Femur (tissue), 1 donor: Measurements from ENCODE around the gene BMPER.
"Not testable (repeated sequence)": the region's sequence is repeated elsewhere in the genome, so short reads cannot be mapped to it uniquely, and the experiment has no call there.

Source experiments
- DNase-seq: peaks from one replicate; pipeline ENCODE4 v3.0.0-alpha.2; 2017

Gene BMPER

GRCh38 chr7:34145603-34146002 lies 240.3 kb downstream of the BMPER start:
- no peak for DNase-seq

GRCh38 chr7:34153656-34154270 lies 248.4 kb downstream of the BMPER start:
- DNase-seq: no peak

GRCh38 chr7:34155220-34155908 lies 250.0 kb downstream of the BMPER start:
- DNase-seq: no peak

DNA sequence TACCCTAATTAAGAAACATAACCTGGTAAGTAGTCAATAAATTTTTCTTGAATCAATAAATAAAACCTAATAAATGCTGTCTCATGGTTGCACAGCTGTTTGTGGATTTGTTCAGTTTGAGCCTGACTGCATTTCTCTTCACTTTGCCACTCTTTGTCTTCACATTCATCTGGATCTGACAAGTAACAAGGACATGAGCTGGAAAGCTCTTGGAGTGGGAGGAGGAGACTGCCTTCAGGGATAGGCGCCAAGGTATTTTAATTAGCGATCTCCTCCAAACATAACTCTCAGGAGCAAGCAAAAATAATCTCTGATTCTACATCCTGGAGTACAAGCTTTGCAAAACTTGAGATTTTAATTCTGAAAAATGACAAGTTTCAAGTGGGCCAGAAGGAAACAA lies 251.0 kb downstream of the BMPER start:
- DNase-seq: no peak

DNA sequence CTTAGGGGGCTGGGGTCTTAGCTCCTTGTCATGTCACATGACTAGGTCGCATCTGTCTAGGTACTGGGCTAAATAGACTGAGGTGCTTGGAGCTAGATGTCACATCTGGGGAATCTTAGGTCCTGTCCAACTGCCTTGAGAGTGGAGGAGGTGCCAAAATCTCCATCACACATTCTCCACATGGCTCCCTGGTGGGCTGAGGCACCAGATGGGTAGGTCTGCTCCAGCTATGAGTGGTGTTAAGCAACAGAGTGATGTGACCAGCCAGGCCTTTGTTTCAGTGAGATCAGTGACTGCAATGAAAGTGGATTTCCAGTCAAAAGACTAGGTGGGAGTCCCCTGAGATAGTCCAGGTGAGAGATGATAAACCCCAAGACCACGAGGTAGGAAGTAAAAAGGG lies 251.8 kb downstream of the BMPER start:
- no peak for DNase-seq

- DNase-seq: peak; percentile 34
Measured at GRCh38 chr7:34158368-34159153, 253.2 kb downstream of the BMPER start.

GRCh38 chr7:34160261-34160752 lies 255.0 kb downstream of the BMPER start:
- DNase-seq: no peak

GRCh38 chr7:34162027-34162565 lies 256.8 kb downstream of the BMPER start:
- no peak for DNase-seq

DNA sequence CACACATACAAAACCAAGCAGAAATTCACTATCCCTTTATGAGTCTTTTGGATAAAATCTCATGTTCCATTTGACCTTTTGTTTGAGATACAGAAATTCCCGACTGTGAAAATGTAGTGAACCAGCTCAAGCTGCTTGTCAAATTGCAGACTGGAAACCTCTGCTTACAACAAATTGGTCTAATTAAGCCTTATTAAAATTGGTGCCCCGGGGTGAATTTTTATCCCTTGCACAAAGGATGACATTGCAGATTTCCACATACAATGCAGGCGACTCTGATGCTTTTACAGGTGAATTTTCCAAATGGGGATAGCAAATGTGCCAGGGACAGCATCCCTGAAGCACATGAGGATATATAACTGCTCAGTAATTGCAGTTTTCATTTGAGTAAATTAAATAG lies 257.3 kb downstream of the BMPER start:
- DNase-seq: no peak

- DNase-seq: no peak
Measured at GRCh38 chr7:34163956-34164355, 258.6 kb downstream of the BMPER start.

DNA sequence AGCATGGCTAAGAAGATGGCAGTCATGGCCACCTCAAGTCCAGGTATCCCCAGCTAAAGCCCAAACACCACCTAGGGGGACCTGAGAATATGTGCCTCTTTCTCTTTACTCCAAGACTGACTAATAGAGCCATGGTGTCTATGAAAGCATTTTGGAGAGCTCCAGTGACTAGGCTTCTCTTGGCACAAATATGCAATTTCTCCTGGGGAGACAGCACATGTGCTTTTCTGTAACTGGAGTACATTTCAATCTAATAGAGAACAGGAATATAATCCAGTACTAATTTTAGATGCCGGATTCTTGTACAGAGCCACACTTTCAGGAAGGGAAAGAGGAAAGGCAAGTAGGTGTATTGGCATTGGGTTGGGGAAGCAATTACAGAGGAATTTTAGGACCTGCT lies 260.1 kb downstream of the BMPER start:
- no peak for DNase-seq

- DNase-seq: no peak
Measured at GRCh38 chr7:34165927-34166550, 260.7 kb downstream of the BMPER start.

GRCh38 chr7:34168013-34168412 lies 262.7 kb downstream of the BMPER start:
- no peak for DNase-seq

DNA sequence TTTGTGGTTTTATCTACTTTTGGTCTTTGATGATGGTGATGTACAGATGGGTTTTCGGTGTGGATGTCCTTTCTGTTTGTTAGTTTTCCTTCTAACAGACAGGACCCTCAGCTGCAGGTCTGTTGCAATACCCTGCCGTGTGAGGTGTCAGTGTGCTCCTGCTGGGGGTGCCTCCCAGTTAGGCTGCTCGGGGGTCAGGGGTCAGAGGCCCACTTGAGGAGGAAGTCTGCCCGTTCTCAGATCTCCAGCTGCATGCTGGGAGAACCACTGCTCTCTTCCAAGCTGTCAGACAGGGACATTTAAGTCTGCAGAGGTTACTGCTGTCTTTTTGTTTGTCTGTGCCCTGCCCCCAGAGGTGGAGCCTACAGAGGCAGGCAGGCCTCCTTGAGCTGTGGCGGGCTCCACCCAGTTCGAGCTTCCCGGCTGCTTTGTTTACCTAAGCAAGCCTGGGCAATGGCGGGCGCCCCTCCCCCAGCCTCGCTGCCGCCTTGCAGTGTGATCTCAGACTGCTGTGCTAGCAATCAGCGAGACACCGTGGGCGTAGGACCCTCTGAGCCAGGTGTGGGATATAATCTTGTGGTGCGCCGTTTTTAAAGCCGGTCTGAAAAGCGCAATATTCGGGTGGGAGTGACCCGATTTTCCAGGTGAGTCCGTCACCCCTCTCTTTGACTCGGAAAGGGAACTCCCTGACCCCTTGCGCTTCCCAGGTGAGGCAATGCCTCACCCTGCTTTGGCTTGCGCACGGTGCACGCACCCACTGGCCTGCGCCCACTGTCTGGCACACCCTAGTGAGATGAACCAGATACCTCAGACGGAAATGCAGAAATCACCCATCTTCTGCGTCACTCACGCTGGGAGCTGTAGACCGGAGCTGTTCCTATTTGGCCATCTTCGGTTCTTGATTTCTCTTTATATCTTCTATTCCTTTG lies 269.6 kb downstream of the BMPER start:
- DNase-seq: not testable (repeated sequence)

- no peak for DNase-seq
Measured at GRCh38 chr7:34175837-34176236, 270.5 kb downstream of the BMPER start.

- no peak for DNase-seq
Measured at GRCh38 chr7:34177476-34177875, 272.1 kb downstream of the BMPER start.

DNA sequence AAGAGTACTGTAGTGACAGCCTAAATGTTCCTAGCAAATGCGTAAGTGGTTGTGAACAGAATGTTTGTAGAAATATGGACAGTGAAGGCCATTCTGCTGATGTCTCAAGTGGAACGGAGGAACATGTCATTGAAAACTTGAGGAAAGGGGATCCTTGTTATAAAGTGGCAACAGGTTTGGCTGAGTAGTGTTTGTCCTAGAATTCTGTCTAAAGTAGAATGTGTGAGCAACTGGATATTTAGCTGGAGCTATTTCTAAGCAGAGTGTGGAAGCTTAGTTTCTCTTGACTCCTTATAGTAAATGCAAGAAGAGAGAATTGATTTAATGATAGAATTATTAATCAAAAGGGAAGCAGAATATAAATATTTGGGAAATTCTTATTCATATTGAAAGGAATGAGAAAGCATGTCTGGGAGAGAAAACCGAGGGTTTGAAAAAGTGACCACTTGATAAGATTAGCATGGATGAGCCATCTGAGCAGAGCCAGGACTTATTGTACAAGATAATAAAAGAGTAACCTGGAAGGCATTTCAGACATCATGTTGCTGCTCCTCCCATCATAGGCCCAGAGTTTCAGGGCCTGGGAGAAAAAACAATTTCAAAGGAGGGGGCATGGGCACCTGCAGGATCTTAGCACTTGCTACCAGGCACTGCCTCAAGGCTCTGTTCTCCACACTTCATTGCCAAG lies 276.1 kb downstream of the BMPER start:
- no peak for DNase-seq

GRCh38 chr7:34184466-34184865 lies 279.1 kb downstream of the BMPER start:
- DNase-seq: no peak

DNA sequence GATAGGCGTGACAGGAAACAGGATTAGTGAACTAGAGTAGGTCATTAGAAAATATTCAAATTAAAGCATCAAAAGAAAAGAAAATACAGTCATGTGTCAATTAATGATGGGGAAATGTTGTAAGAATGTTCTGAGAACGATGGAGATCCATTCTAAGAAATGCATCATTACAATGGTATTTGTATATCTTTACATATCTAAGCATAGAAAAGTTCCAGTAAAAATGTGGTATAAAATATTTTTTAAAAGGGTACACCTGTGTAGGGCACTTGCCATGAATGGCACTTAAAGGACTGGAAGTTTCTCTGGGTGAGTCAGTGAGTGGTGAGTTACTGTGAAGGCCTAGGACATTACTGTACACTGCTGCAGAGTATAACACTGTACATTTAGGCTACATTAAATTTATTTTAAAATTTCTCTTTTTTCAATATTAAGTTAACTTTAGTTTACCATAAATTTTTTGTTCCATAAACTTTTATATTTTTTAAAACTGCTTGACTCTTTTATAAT lies 282.5 kb downstream of the BMPER start:
- no peak for DNase-seq

- DNase-seq: no peak
Measured at GRCh38 chr7:34189031-34189430, 283.7 kb downstream of the BMPER start.

- peak; percentile 69 for DNase-seq
Measured at GRCh38 chr7:34190299-34190698, 285.0 kb downstream of the BMPER start.
